Measurements from ENCODE around the gene SPTB.

- TF ChIP-seq CTCF (IDR thresholded peaks at IDR 0.05) (no peak), TCF7L2 (IDR thresholded peaks at IDR 0.05; ENCODE audit: low read depth, low read length) (no peak), POLR2AphosphoS5 (IDR thresholded peaks at IDR 0.05; ENCODE audit: low read depth, low read length) (no peak), SIN3A (IDR thresholded peaks at IDR 0.05; ENCODE audit: borderline replicate concordance, insufficient read depth, low read depth, low read length) (no peak), REST (IDR thresholded peaks at IDR 0.05; ENCODE audit: insufficient read depth in 1 of 2, low read depth in 2 of 2, low read length in 1 of 2) (no peak)
Measured at GRCh38 chr14:64870160-64870559, 9.5 kb downstream of the SPTB start.
